ENCODE results near the gene AKAP13. TPM values are rescaled to one million over a fixed set of nuclear protein-coding genes. Genes with fewer than 3 reads are reported as not detected.

The AKAP13 gene
- total RNA-seq, 1 experiment from 2014 or later: 29.1 TPM

DNA sequence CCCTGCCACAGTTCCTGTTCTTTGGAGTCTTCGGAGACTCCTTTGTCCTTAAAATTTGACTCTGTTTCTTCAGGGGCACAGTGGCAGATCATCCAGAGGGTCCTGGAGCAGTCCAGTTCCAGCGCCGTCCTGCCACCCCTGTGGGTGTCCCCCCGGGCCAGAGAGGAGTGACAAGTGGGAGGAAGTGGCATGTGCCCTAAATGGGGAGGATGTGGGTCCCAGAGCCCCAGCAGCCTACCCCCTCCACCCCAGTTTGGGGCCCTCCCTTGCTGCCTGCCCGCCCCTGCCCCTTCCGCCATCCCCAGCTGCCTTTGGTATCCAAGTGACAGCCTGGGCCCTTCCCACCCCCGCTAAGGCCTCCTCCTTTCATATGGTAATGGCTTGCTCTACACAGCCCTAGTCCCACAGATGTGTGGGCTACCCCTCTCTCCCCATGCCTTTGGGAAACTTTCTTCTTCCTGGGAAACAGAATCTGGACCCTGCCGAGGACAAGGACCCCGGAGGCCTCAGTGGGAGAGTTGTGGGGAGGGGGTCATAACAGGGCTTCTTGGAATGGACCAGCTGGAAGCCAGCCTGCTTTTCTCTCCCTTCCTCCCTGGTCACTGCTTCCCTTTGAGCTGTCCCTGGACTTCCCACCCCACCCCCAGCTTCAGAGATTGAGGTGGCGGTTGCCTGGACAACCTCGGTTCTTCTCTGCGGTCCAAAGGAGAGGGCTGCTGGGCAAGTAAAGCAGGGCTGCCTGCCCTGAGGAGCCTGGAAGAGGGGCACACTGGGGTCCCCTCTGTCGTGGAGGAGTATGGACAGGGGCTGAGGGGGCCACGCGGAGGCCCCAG, 371.1 kb downstream of the AKAP13 start:
- no peak for DNase-seq (ENCODE audit: low read depth)
- in situ Hi-C loops (cut with HindIII; ENCODE audit: low pct_unique_long_range_greater_than_20kb, low sequenced_read_pairs): no loop called here

DNA sequence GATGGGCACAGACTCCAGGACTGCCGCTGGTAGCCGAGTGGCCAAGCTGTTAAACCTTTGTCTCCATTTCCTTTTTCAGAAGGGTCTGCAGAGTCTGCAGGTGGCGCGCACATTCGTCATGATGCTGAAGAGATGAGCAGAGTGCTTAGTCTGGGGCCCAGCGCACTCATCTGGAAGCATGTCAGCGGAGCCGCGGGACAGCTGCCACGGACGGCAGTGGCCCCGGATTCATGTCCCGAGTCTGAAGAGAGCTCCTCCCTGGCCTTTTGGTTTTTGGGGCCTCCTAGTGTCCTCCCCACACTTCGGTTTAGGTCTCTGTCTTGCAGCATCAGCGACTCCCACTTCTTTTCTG, 371.7 kb downstream of the AKAP13 start:
- in situ Hi-C loops (cut with HindIII; ENCODE audit: low pct_unique_long_range_greater_than_20kb, low sequenced_read_pairs): no loop called here
- DNase-seq (ENCODE audit: low read depth): no peak

GRCh38 chr15:85752491-85752961, 372.1 kb downstream of the AKAP13 start:
- in situ Hi-C loops (cut with HindIII; ENCODE audit: low pct_unique_long_range_greater_than_20kb, low sequenced_read_pairs): no loop called here
- DNase-seq (ENCODE audit: low read depth): no peak

- DNase-seq (ENCODE audit: low read depth): no peak
- in situ Hi-C loops (cut with HindIII; ENCODE audit: low pct_unique_long_range_greater_than_20kb, low sequenced_read_pairs): no loop called here
These were observed 372.9 kb downstream of the AKAP13 start for GRCh38 chr15:85753261-85753660.

DNA sequence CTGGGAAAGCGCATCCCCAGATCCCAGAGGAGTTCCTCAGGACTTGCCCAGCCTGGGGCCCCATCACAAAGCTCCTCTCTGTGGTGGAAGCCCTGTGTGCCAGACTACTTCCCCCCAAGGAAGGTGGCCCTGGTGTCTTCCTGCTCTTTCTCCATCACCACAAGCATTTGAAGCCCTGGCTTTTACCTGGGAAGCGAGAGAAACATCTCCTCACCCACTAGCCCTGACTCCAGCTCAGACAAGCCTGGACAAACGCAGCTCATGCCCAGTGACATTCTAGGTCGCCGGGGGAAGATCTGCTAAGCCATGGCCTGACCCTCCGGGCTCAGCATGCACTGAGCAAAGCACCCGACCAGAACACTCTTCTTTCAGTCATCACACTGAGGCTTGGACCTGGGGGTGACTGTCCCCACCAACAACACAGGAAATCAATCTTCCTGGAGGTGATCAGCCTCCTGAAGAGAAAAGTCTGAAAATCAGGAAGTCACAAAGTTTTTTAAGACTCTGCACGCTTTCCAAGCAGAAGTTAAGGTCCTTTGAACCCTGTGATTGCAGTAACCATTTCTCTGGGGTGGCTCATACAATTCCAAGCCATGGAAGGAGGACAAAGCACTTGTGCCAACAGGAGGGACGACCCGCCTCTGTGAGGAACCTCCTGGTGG, 373.5 kb downstream of the AKAP13 start:
- no peak for DNase-seq (ENCODE audit: low read depth)
- in situ Hi-C loops (cut with HindIII; ENCODE audit: low pct_unique_long_range_greater_than_20kb, low sequenced_read_pairs): no loop called here

DNA sequence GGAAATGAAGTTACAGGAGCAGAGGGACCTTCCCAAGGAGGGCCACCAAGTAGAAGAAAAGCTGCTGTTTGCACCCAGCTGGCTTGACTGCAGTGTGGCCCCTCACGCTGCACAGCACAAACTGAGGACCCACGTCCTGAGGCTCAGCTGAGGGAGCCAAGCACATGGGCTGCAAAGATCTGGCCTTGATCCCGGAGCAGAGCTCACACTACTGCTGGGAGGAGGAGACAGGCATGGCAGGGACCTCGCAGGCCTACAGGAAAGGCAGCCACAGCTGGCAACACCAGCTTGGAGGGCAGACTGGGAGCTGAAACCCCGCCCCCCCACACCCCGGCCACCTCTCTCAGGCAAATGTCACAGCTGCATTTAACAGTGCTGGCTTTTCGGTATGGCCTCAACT, 374.6 kb downstream of the AKAP13 start:
- no peak for DNase-seq (ENCODE audit: low read depth)
- in situ Hi-C loops (cut with HindIII; ENCODE audit: low pct_unique_long_range_greater_than_20kb, low sequenced_read_pairs): no loop called here

DNA sequence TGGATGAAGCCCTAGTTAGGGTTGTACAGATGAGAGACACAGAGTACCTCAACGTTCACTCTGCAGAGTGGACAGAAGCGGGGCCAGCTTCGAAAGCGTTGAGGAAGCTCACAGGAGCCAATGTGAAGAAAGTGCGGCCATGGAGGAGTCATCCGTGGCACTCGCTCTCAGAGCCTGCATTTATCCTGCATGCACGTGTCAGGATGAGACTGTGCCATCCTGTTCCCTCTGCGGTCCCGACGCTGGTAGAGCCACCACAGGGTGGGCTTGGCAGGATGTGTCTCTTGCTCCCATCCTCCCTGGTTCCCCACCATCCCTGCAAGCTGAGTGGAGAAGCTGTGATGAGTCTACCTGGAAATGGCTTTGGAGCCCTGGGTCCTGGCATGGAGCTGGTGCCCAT, 375.1 kb downstream of the AKAP13 start:
- DNase-seq (ENCODE audit: low read depth): no peak
- in situ Hi-C loops (cut with HindIII; ENCODE audit: low pct_unique_long_range_greater_than_20kb, low sequenced_read_pairs): no loop called here

DNA sequence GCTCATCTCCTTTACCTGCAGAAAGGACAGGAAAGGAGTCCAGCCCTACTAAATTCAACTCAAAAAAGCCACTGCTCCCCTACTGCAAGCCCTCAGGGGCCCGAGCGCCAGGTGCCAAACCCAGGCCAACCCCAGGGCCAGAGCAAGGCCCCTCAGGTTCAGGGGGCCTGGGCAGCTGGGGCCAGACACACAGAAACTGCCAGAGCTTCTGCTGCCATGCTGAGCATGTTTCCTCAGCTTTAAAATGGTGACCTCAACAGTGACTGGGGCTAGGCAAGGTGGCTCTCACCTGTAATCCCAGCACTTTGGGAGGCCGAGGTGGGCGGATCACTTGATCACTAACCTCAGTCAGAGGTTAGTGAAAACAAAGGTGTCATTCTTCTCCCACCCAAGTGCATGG, 375.5 kb downstream of the AKAP13 start:
- no peak for DNase-seq (ENCODE audit: low read depth)
- in situ Hi-C loops (cut with HindIII; ENCODE audit: low pct_unique_long_range_greater_than_20kb, low sequenced_read_pairs): no loop called here

- in situ Hi-C loops (cut with HindIII; ENCODE audit: low pct_unique_long_range_greater_than_20kb, low sequenced_read_pairs): no loop called here
- DNase-seq (ENCODE audit: low read depth): no peak
These were observed 376.1 kb downstream of the AKAP13 start for GRCh38 chr15:85756411-85757072.

DNA sequence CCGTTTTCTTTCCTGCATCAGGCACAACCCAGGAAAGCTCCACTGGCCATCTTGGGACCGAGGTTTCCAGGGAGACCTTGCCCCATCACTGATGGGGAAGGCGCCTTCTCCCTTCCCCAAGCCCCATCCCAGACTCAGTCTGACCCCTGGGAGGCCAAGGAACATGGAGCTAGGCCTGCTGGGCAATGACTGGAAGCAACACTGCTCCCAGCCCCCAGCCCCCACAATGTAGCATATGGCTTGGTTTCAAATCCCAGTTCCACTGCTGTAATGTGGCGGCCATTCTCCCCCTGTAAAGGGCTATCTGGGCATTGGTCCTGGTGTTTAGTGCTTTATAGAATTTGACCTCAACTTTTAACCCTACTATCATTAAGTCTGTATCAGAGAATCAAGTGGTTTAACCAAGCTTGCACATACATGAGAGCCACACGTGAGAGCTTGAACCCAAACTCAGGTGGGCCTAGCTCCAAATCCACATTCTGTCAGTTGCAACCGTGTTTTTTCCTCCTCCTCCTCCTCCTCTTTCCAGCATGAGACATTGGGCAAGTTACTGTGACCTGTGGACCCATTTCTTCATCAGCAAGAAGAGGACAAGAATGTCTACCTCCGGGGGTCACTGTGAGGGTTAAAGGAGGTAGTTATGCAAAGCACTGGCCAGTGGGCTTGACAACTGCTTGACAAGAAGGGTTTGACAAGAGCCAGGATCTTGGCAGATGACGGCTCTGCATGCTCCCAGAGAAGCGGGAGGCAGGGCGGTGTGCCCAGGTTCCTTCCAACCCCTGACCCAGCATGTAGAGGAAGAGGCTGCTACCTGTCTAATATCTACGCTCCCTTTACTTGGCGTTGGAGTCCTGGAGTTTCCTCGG, 376.9 kb downstream of the AKAP13 start:
- in situ Hi-C loops (cut with HindIII; ENCODE audit: low pct_unique_long_range_greater_than_20kb, low sequenced_read_pairs): no loop called here
- no peak for DNase-seq (ENCODE audit: low read depth)

DNA sequence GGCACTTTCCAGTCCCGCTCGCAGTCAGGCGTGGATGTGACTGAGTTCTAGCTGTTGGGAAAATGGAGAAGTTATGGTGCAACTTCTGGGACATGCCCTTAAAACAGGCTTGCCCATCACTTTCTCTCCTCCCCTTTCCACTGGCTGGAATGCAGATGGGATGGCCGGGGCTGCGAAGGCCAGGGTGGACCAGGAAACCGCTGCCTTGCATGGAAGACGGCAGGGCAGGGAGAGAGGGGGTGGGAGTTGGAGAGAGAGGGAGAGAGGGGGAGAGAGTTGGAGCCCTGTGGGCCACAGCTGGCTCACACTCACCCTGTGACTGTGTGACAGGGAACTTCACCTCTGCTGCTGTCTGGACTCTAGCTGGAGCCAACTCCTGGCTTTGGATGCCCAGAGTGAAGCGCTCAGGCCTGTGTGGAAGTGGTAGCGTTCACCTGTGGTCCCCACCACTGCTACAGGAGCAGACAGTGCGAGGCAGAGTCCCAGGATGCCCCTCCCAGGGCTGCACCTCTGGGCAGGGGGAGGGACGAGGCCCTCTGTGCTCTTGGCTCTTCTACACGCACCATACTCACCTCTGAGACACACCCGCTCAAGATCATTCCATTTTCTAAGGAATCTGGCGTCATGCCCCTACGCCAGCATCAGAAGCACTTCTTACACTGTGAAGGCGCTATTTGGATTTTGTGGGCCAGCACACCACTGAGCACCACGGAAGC, 377.7 kb downstream of the AKAP13 start:
- DNase-seq (ENCODE audit: low read depth): no peak
- in situ Hi-C loops (cut with HindIII; ENCODE audit: low pct_unique_long_range_greater_than_20kb, low sequenced_read_pairs): no loop called here

- DNase-seq (ENCODE audit: low read depth): no peak
- in situ Hi-C loops (cut with HindIII; ENCODE audit: low pct_unique_long_range_greater_than_20kb, low sequenced_read_pairs): no loop called here
These were observed 378.2 kb downstream of the AKAP13 start for GRCh38 chr15:85758655-85758978.

DNA sequence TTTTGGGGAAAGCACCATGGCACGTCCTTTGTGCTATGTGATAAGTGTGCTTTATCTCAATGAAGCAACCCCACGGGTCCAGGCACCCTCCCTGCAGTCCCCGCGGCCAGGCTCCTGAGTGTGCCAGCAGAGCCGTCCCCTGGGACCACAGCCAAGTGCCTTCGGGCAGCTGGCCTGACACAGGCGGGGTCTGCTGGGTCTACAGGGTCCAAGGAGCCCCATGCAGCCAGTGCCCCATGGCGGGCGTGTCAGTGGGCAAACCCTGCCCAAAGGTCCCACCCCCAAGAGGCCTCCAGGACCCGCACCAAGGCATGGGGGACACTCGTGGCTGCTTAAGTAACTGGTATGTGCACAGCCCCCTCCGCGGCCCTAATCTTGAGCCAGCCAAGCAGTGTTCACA, 379.0 kb downstream of the AKAP13 start:
- DNase-seq (ENCODE audit: low read depth): no peak
- in situ Hi-C loops (cut with HindIII; ENCODE audit: low pct_unique_long_range_greater_than_20kb, low sequenced_read_pairs): no loop called here

GRCh38 chr15:85760049-85760448, 379.6 kb downstream of the AKAP13 start:
- DNase-seq (ENCODE audit: low read depth): no peak
- in situ Hi-C loops (cut with HindIII; ENCODE audit: low pct_unique_long_range_greater_than_20kb, low sequenced_read_pairs): no loop called here

DNA sequence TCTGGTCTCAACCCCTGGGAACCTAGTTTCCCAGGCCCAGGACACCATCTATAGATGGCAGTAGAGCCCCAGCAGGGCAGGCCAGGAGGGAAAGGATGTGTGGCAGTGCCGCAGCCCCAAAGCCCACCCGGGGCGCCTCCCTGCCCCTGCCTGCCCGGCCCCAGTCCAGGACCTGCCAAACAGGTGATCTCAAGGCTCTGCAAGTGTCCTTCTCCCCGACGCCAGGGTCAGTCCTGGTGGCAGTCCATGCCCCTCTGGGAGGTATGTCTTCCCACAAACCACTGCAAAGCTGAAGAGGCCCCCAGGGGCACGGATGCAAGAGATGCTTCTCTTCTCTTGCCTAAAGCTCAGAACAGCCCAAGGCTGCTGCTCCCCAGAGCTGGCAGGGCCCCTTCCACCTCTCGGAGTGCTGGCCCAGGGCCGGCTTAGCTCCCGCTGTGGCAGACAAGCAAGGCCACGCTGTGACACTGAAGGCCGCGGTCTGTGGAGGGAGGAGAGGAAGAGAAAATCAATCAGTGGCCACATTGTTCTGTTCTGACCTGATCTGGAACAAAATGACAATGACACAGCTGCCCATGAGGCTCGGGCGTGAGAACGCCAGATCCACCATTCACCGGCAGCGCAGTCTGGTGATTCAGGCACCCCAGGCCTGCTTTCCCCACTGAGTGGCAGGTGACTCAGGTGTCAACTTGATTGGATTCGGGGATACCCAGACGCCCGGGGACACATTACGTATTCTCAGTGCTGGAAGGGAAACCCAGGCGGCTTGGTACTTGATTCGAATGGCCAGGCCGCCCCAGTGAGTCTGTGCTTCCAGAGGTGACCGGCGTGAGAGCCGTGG, 380.3 kb downstream of the AKAP13 start:
- in situ Hi-C loops (cut with HindIII; ENCODE audit: low pct_unique_long_range_greater_than_20kb, low sequenced_read_pairs): no loop called here

DNA sequence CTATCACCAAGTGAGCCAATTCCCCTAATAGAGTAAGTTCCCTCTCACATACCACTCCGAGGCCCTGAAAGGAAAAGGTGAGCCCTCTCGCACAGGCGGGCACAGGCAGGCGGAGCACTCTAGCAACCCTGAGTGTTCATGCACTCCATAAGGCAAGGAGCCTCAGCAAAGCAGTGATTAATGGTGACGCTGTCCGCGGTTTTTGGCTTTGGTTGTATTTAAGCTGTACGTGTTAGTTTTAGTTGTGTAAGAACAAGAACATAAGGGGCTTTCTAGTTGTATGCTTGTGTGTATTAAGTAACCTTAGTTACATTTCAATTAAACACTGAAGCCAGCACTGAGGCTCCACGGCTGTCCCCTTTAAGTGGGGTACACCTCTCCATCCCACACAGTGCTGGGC, 381.2 kb downstream of the AKAP13 start:
- DNase-seq (ENCODE audit: low read depth): no peak
- in situ Hi-C loops (cut with HindIII; ENCODE audit: low pct_unique_long_range_greater_than_20kb, low sequenced_read_pairs): no loop called here

More for the DNA sequence above, 380.3 kb downstream of the AKAP13 start:
- DNase-seq (ENCODE audit: low read depth): no peak

DNA sequence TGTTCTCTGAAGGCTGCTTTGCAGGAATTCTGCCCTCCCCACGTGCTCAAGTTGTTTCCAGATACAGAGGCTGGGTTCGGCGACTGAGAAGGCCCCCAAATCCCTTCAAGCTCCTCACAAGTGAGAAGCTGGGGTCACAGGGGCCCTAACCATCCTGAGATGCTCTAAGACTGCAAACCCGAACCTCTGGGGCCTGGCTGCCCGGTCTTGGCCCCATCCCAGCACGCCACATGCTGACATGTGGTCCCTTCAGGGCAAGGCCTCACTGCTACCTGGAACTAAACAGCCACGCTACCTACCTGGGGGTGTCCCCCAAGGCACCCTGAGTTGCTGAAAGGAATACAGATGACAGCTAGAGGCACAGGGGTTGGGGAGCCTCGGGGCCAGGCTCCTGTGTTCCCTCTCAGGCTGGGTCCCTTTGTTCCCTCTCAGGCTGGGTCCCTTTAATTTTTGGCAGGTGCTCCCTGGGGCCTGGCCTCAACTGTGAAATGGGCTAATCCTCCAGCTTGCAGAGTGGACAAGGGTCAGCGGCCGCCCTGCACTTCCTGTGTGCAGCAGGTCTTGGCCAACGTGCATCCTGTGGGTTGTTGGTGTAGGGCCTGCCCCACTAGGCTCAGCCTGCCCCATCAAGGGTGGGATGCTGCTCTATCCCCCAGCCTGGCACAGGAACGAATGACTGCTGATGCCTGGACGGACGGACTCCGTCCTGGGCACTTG, 381.8 kb downstream of the AKAP13 start:
- in situ Hi-C loops (cut with HindIII; ENCODE audit: low pct_unique_long_range_greater_than_20kb, low sequenced_read_pairs): no loop called here
- DNase-seq (ENCODE audit: low read depth): no peak
